AG04449 (cell line): Measurements from ENCODE around the gene ELP4.
"Not testable (repeated sequence)": the region's sequence is repeated elsewhere in the genome, so short reads cannot be mapped to it uniquely, and the experiment has no call there.

Source experiments
- CTCF ChIA-PET: fragments of 350-600 bp; formaldehyde crosslinking; extraction: SDS; loops from one replicate; lab custom pipeline; 2021; ENCODE audit warnings: antibody characterized with exemption; lab: Yijun Ruan, JAX
- POLR2A ChIA-PET: fragments of 400-600, 350-600 bp; formaldehyde crosslinking; extraction: SDS; loops from one replicate; lab custom pipeline; 2020; ENCODE audit warnings: antibody characterized with exemption, inconsistent platforms; lab: Yijun Ruan, JAX
- DNase-seq: peaks from one replicate; pipeline ENCODE4 v3.0.0-alpha.2; 2010; ENCODE audit warnings: low read depth, low spot score
- H3K4me3 ChIP-seq: 2 replicates; pipeline ENCODE4 v1.5.1; 2011; ENCODE audit warnings: low read depth, mild to moderate bottlenecking, control low read depth, low read length
- TF ChIP-seq, protein P1 (sequence below): IDR thresholded peaks from one replicate; pipeline ENCODE4 v1.5.1; 2011; ENCODE audit warnings: mild to moderate bottlenecking, moderate library complexity, low read length, control low read depth, inconsistent platforms; ENCODE audit not compliant: insufficient read depth; ENCODE audit errors: missing control alignments

The ELP4 gene

DNA sequence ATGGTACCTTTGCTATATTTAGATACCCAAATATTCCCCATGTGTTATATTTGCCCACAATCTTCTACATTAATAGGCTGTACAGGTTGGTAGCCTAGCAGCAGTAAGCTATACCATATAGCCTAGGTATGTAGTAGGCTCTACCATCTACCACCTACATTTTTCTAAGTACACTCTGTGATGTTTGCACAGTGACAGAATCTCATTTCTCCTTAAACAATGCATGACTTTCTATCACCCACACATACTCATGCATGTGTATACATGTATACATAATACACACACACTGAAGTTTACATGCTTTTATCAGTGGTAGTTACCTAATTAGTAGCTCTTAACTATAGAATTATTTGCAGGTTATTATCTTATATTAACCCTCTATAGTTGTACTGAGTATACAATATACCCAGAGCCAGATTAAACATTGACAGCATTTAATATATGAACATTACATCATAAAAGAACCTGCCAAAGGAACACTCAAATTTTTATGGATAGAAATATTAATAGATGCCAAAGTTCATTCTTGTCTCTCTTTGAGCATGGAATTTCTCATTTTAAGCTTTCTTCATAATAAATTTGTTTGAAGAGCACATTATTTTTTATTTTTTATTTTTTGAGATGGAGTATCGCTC lies 51.4 kb downstream of the ELP4 start:
- POLR2A ChIA-PET: no interaction called here
- CTCF ChIA-PET: no interaction called here
- TF ChIP-seq, protein P1, sequence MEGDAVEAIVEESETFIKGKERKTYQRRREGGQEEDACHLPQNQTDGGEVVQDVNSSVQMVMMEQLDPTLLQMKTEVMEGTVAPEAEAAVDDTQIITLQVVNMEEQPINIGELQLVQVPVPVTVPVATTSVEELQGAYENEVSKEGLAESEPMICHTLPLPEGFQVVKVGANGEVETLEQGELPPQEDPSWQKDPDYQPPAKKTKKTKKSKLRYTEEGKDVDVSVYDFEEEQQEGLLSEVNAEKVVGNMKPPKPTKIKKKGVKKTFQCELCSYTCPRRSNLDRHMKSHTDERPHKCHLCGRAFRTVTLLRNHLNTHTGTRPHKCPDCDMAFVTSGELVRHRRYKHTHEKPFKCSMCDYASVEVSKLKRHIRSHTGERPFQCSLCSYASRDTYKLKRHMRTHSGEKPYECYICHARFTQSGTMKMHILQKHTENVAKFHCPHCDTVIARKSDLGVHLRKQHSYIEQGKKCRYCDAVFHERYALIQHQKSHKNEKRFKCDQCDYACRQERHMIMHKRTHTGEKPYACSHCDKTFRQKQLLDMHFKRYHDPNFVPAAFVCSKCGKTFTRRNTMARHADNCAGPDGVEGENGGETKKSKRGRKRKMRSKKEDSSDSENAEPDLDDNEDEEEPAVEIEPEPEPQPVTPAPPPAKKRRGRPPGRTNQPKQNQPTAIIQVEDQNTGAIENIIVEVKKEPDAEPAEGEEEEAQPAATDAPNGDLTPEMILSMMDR: no peak
- DNase-seq: no peak
- no peak overlapping the region for H3K4me3 ChIP-seq

DNA sequence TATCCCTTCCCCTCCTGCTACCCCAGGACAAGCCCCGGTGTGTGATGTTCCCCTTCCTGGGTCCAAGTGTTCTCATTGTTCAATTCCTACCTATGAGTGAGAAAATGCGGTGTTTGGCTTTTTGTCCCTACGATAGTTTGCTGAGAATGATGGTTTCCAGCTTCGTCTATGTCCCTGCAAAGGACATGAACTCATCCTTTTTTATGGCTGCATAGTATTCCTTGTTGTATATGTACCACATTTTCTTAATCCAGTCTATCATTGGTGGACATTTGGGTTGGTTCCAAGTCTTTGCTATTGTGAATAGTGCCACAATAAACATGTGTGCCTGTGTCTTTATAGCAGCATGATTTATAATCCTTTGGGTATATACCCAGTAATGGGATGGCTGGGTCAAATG lies 55.0 kb downstream of the ELP4 start:
- CTCF ChIA-PET, DNase-seq, H3K4me3 ChIP-seq, POLR2A ChIA-PET: not testable (repeated sequence)

- POLR2A ChIA-PET, DNase-seq, CTCF ChIA-PET, H3K4me3 ChIP-seq: not testable (repeated sequence)
Measured at GRCh38 chr11:31574133-31574532, 64.6 kb downstream of the ELP4 start.

DNA sequence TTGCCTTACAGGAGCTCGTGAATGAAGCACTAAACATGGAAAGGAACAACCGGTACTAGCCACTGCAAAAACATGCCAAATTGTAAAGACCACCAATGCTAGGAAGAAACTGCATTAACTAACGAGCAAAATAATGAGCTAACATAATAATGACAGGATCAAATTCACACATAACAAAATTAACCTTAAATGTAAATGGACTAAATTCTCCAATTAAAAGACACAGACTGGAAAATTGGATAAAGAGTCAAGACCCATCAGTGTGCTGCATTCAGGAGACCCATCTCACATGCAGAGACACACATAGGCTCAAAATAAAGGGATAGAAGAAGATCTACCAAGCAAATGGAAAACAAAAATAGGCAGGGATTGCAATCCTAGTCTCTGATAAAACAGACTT lies 66.2 kb downstream of the ELP4 start:
- H3K4me3 ChIP-seq, CTCF ChIA-PET, DNase-seq, POLR2A ChIA-PET: not testable (repeated sequence)

- POLR2A ChIA-PET, CTCF ChIA-PET, DNase-seq, H3K4me3 ChIP-seq: not testable (repeated sequence)
Measured at GRCh38 chr11:31579412-31579811, 69.8 kb downstream of the ELP4 start.

GRCh38 chr11:31582697-31583096 lies 73.1 kb downstream of the ELP4 start:
- POLR2A ChIA-PET: no interaction called here
- CTCF ChIA-PET: no interaction called here
- no peak overlapping the region for H3K4me3 ChIP-seq
- DNase-seq: no peak
- TF ChIP-seq, protein P1: no peak

- ChIA-PET POLR2A (no interaction called here), CTCF (interaction anchor here (1.1 kb wide), 1 partner anchor 42 kb away, joined by 4 read pairs; no protein-coding TSS in a partner anchor)
- H3K4me3 ChIP-seq: no peak overlapping the region
- TF ChIP-seq, protein P1: no peak
- DNase-seq: no peak
Measured at GRCh38 chr11:31598454-31598853, 88.9 kb downstream of the ELP4 start.

DNA sequence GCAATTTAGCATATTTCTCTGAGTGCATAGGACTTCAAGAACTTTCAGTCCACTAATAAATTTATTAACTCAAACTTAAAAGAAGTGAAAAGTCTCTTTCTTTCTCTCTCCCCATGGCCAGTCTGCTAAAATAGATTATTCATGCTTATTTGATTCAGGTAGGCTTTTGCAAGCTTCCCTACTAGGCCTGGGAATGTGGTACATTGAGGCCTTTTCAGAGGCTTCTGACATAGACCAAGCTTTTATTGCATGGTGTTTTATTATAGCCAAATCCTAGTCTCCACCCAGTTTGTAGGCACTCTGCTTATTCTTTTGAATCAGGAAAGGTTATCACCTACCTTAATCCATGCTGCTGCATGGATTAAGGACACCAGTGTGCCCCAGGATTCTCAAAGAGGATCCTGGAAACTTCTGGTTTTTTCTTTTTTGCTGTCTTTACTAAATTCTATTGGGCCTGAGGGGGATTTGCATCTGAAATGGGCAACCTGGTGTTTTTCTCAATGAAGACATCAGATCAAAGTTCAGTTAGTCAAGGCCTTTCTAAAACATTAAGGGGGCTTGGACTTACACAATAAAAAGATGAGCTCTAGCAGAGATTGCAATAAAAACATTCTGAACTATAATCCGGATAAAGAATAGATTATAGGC lies 92.2 kb downstream of the ELP4 start:
- TF ChIP-seq, protein P1: no peak
- ChIA-PET CTCF (no interaction called here), POLR2A (no interaction called here)
- no peak overlapping the region for H3K4me3 ChIP-seq
- DNase-seq: no peak
